ENCODE measurements around the gene TRA2A. TPM values are rescaled to one million over a fixed set of nuclear protein-coding genes. Genes with fewer than 3 reads are reported as not detected.
"Not testable (repeated sequence)": the region's sequence is repeated elsewhere in the genome, so short reads cannot be mapped to it uniquely, and the experiment has no call there.

TRA2A gene
- polyA plus RNA-seq, 2 donors, result 54.6 to 93.7 TPM

DNA sequence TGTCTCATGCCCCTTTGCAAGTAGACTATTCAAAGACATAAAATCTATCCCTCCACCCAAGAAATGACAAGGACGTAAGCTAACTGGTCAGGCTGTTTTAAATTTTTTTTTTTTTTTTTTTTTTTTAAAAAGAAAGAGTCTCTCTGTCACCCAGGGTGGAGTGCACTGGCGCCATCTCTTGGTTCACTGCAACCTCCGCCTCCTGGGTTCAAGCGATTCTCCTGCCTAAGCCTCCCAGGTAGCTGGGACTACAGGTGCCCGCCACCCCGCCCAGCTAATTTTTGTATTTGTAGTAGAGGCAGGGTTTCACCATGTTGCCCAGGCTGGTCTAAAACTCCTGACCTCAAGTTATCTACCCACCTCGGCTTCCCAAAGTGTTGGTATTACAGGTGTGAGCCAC is 11.2 kb downstream of the TRA2A start:
- H3K4me3 ChIP-seq (ENCODE audit: low read depth in 1 of 2, low read length in 2 of 2), result no peak overlapping the region
- WGBS, 2 donors, result 94 to 97% methylated on average over 7 of the region's 7 CpGs
- no peaks in the 10 kb centered on the region for H3K27me3 ChIP-seq (ENCODE audit: control insufficient read depth in 1 of 2, insufficient read depth in 2 of 2, low read length in 2 of 2)
- H3K9me3 ChIP-seq (ENCODE audit: control insufficient read depth in 2 of 2, insufficient read depth in 1 of 2, low read depth in 1 of 2, low read length in 1 of 2), result no peaks in the 10 kb centered on the region
- no peak overlapping the region for H3K27ac ChIP-seq (ENCODE audit: low read depth in 2 of 2, low read length in 1 of 2)
- no peaks in the 10 kb centered on the region for H3K4me1 ChIP-seq (ENCODE audit: control insufficient read depth in 2 of 2, insufficient read depth in 2 of 2, low read length in 1 of 2)
- peaks cover 4 to 17% of the 10 kb centered on the region in 2 donors for H3K36me3 ChIP-seq (ENCODE audit: control insufficient read depth in 2 of 2, insufficient read depth in 2 of 2, low read length in 1 of 2)

GRCh38 chr7:23514755-23515154 is 17.0 kb downstream of the TRA2A start:
- Histone ChIP-seq H3K9me3 (ENCODE audit: control insufficient read depth in 2 of 2, insufficient read depth in 1 of 2, low read depth in 1 of 2, low read length in 1 of 2) (no peaks in the 10 kb centered on the region), H3K36me3 (ENCODE audit: control insufficient read depth in 2 of 2, insufficient read depth in 2 of 2, low read length in 1 of 2) (peaks cover 1 to 24% of the 10 kb centered on the region in 2 donors), H3K4me3 (ENCODE audit: low read depth in 1 of 2, low read length in 2 of 2) (no peak overlapping the region), H3K4me1 (ENCODE audit: control insufficient read depth in 2 of 2, insufficient read depth in 2 of 2, low read length in 1 of 2) (no peaks in the 10 kb centered on the region), H3K27me3 (ENCODE audit: control insufficient read depth in 1 of 2, insufficient read depth in 2 of 2, low read length in 2 of 2) (no peaks in the 10 kb centered on the region), H3K27ac (ENCODE audit: low read depth in 2 of 2, low read length in 1 of 2) (no peak overlapping the region)
- 83 to 91% methylated on average over 2 of the region's 2 CpGs for WGBS, 2 donors

- H3K4me3 ChIP-seq (ENCODE audit: low read depth in 1 of 2, low read length in 2 of 2); H3K27me3 ChIP-seq (ENCODE audit: control insufficient read depth in 1 of 2, insufficient read depth in 2 of 2, low read length in 2 of 2); H3K9me3 ChIP-seq (ENCODE audit: control insufficient read depth in 2 of 2, insufficient read depth in 1 of 2, low read depth in 1 of 2, low read length in 1 of 2); H3K4me1 ChIP-seq (ENCODE audit: control insufficient read depth in 2 of 2, insufficient read depth in 2 of 2, low read length in 1 of 2): not testable (repeated sequence)
- Histone ChIP-seq H3K27ac (ENCODE audit: low read depth in 2 of 2, low read length in 1 of 2) (peak overlapping the region; percentile 79 to 84), H3K36me3 (ENCODE audit: control insufficient read depth in 2 of 2, insufficient read depth in 2 of 2, low read length in 1 of 2) (peaks cover 2 to 26% of the 10 kb centered on the region in 2 donors)
- 58 to 75% methylated on average over 6 of the region's 6 CpGs for WGBS, 2 donors
Measured at GRCh38 chr7:23513746-23514145, 18.0 kb downstream of the TRA2A start.

GRCh38 chr7:23494009-23494408 is 37.8 kb downstream of the TRA2A start:
- Histone ChIP-seq H3K9me3 (ENCODE audit: control insufficient read depth in 2 of 2, insufficient read depth in 1 of 2, low read depth in 1 of 2, low read length in 1 of 2) (no peaks in the 10 kb centered on the region), H3K27me3 (ENCODE audit: control insufficient read depth in 1 of 2, insufficient read depth in 2 of 2, low read length in 2 of 2) (no peaks in the 10 kb centered on the region), H3K36me3 (ENCODE audit: control insufficient read depth in 2 of 2, insufficient read depth in 2 of 2, low read length in 1 of 2) (no peaks in the 10 kb centered on the region), H3K4me1 (ENCODE audit: control insufficient read depth in 2 of 2, insufficient read depth in 2 of 2, low read length in 1 of 2) (no peaks in the 10 kb centered on the region), H3K27ac (ENCODE audit: low read depth in 2 of 2, low read length in 1 of 2) (no peak overlapping the region), H3K4me3 (ENCODE audit: low read depth in 1 of 2, low read length in 2 of 2) (no peak overlapping the region)
- 79 to 80% methylated on average over 9 of the region's 9 CpGs for WGBS, 2 donors

- Histone ChIP-seq H3K27ac (ENCODE audit: low read depth in 2 of 2, low read length in 1 of 2) (no peak overlapping the region), H3K36me3 (ENCODE audit: control insufficient read depth in 2 of 2, insufficient read depth in 2 of 2, low read length in 1 of 2) (no peaks in the 10 kb centered on the region), H3K4me1 (ENCODE audit: control insufficient read depth in 2 of 2, insufficient read depth in 2 of 2, low read length in 1 of 2) (no peaks in the 10 kb centered on the region), H3K4me3 (ENCODE audit: low read depth in 1 of 2, low read length in 2 of 2) (no peak overlapping the region), H3K27me3 (ENCODE audit: control insufficient read depth in 1 of 2, insufficient read depth in 2 of 2, low read length in 2 of 2) (no peaks in the 10 kb centered on the region), H3K9me3 (ENCODE audit: control insufficient read depth in 2 of 2, insufficient read depth in 1 of 2, low read depth in 1 of 2, low read length in 1 of 2) (no peaks in the 10 kb centered on the region)
- 52 to 65% methylated on average over 3 of the region's 3 CpGs for WGBS, 2 donors
Measured at GRCh38 chr7:23491502-23491901, 40.3 kb downstream of the TRA2A start.

DNA sequence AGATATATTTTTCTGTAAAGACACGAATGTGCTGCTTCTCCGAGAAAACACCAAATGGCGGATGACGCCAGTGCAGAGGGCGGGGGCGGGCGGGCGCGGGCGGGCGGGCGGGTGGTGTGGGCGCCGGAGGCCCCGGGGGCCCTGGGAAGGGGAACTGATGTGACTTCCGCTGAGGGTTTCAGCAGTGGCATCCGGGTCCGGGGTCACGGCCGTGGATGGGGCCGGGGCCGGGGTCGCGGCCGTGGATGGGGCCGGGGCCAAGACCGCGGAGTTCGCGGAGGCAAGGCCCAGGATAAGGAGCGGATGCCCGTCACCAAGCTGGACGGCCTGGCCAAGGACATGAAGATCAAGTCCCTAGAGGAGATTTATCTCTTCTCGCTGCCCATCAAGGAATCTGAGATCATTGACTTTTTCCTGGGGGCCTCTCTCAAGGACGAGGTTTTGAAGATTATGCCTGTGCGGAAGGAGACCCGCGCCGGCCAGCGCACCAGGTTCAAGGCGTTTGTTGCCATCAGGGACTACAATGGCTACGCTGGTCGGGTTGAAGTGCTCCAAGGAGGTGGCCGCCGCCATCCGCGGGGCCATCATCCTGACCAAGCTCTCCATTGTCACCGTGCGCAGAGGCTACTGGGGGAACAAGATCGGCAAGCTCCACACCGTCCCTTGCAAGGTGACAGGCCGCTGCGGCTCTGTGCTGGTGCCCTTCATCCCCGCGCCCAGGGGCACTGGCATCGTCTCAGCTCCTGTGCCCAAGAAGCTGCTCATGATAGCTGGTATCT is 41.2 kb downstream of the TRA2A start:
- WGBS, 2 donors, result 43 to 54% methylated on average over 56 of the region's 56 CpGs
- Histone ChIP-seq H3K4me3 (ENCODE audit: low read depth in 1 of 2, low read length in 2 of 2) (peak overlapping the region; percentile 39 to 60), H3K36me3 (ENCODE audit: control insufficient read depth in 2 of 2, insufficient read depth in 2 of 2, low read length in 1 of 2) (no peaks in the 10 kb centered on the region), H3K27ac (ENCODE audit: low read depth in 2 of 2, low read length in 1 of 2) (peak overlapping the region in 1 of 2 donors; percentile 30), H3K4me1 (ENCODE audit: control insufficient read depth in 2 of 2, insufficient read depth in 2 of 2, low read length in 1 of 2) (no peaks in the 10 kb centered on the region), H3K9me3 (ENCODE audit: control insufficient read depth in 2 of 2, insufficient read depth in 1 of 2, low read depth in 1 of 2, low read length in 1 of 2) (no peaks in the 10 kb centered on the region), H3K27me3 (ENCODE audit: control insufficient read depth in 1 of 2, insufficient read depth in 2 of 2, low read length in 2 of 2) (no peaks in the 10 kb centered on the region)

DNA sequence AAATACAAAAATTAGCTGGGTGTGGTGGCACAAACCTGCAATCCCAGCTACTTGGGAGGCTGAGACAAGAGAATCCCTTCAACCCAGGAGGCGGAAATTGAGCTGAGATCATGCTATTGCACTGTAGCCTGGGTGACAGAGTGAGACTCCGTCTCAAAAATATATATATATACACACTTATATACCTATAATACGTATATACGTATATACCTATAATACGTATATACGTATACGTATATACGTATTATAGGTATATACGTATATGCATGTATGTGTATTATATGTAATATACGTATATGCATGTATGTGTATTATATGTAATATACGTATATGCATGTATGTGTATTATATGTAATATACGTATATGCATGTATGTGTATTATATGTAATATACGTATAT is 43.1 kb downstream of the TRA2A start:
- H3K36me3 ChIP-seq (ENCODE audit: control insufficient read depth in 2 of 2, insufficient read depth in 2 of 2, low read length in 1 of 2); H3K4me3 ChIP-seq (ENCODE audit: low read depth in 1 of 2, low read length in 2 of 2); H3K27me3 ChIP-seq (ENCODE audit: control insufficient read depth in 1 of 2, insufficient read depth in 2 of 2, low read length in 2 of 2); H3K27ac ChIP-seq (ENCODE audit: low read depth in 2 of 2, low read length in 1 of 2); H3K9me3 ChIP-seq (ENCODE audit: control insufficient read depth in 2 of 2, insufficient read depth in 1 of 2, low read depth in 1 of 2, low read length in 1 of 2); H3K4me1 ChIP-seq (ENCODE audit: control insufficient read depth in 2 of 2, insufficient read depth in 2 of 2, low read length in 1 of 2): not testable (repeated sequence)
- 96 to 98% methylated on average over 12 to 13 of the region's 13 CpGs for WGBS, 2 donors

DNA sequence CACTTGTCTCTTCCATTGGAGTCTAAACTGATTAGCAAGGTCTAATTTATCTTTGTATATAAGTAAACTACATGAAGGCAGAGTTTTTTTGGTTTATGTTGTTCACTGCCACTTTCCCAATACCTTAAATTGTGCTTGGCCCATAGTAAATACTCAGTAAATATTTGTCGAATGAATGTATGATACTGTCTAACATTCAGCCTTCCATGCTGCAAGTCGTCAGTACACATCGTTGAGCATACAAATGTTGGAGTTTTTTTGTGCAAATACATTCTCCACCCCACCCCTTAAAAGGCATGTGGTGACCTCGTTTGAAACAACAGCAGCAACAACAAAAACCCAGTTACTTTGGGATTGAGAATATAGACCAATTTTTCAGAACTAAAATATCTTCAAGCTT is 44.1 kb downstream of the TRA2A start:
- WGBS, 2 donors, result 50 to 54% methylated on average over 4 of the region's 4 CpGs
- Histone ChIP-seq H3K4me3 (ENCODE audit: low read depth in 1 of 2, low read length in 2 of 2) (no peak overlapping the region), H3K36me3 (ENCODE audit: control insufficient read depth in 2 of 2, insufficient read depth in 2 of 2, low read length in 1 of 2) (no peaks in the 10 kb centered on the region), H3K27me3 (ENCODE audit: control insufficient read depth in 1 of 2, insufficient read depth in 2 of 2, low read length in 2 of 2) (no peaks in the 10 kb centered on the region), H3K9me3 (ENCODE audit: control insufficient read depth in 2 of 2, insufficient read depth in 1 of 2, low read depth in 1 of 2, low read length in 1 of 2) (no peaks in the 10 kb centered on the region), H3K27ac (ENCODE audit: low read depth in 2 of 2, low read length in 1 of 2) (no peak overlapping the region), H3K4me1 (ENCODE audit: control insufficient read depth in 2 of 2, insufficient read depth in 2 of 2, low read length in 1 of 2) (no peaks in the 10 kb centered on the region)

DNA sequence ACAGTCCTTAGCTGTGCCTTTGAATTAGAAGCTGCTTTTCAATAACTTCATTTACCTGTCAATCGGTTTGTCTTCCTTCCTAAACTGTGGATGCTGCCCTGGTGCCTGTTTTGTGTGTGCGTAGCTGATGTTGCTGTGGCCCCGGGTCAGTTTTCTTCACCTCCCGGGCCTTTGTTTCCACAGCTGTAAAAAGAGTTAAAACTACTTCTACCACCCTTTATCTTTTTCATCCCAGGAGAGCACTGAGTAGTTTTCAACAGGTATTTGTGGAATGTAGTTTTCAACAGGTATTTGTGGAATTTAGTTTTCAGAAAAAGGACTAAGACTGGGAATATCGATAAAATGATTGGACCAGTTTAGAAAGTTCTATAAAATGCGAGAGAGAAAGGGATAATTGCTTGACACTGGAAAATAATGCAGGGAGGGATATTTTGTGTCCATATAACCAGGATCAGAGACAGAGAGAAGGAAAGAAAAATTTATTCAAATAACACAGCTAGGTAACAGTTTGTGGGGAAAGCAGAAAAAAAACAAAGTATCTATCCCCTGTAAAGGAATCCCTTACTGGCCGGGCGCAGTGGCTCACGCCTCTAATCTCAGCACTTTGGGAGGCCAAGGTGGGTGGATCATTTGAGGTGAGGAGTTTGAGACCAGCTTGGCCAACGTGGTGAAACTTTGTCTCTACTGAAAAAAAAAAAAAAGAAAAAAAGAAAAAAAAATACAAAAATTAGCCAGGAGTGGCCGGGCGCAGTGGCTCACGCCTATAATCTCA is 45.6 kb downstream of the TRA2A start:
- Histone ChIP-seq H3K36me3 (ENCODE audit: control insufficient read depth in 2 of 2, insufficient read depth in 2 of 2, low read length in 1 of 2) (no peaks in the 10 kb centered on the region), H3K27ac (ENCODE audit: low read depth in 2 of 2, low read length in 1 of 2) (no peak overlapping the region), H3K9me3 (ENCODE audit: control insufficient read depth in 2 of 2, insufficient read depth in 1 of 2, low read depth in 1 of 2, low read length in 1 of 2) (no peaks in the 10 kb centered on the region), H3K4me1 (ENCODE audit: control insufficient read depth in 2 of 2, insufficient read depth in 2 of 2, low read length in 1 of 2) (no peaks in the 10 kb centered on the region), H3K4me3 (ENCODE audit: low read depth in 1 of 2, low read length in 2 of 2) (no peak overlapping the region), H3K27me3 (ENCODE audit: control insufficient read depth in 1 of 2, insufficient read depth in 2 of 2, low read length in 2 of 2) (peaks cover 0 to 3% of the 10 kb centered on the region in 2 donors)
- 79 to 86% methylated on average over 13 of the region's 13 CpGs for WGBS, 2 donors

Measured in esophagus (tissue), 2 donors.